HG03039 (cell line): ENCODE measurements around the gene IGF1.

ENCODE experiments used
- ATAC-seq: cut with Tn5 transposase; IDR thresholded peaks from one replicate; pipeline ENCODE4 v1.9.1; 2021; ENCODE audit warnings: mild to moderate bottlenecking, moderate library complexity; ENCODE audit not compliant: unreplicated experiment

The IGF1 gene

DNA sequence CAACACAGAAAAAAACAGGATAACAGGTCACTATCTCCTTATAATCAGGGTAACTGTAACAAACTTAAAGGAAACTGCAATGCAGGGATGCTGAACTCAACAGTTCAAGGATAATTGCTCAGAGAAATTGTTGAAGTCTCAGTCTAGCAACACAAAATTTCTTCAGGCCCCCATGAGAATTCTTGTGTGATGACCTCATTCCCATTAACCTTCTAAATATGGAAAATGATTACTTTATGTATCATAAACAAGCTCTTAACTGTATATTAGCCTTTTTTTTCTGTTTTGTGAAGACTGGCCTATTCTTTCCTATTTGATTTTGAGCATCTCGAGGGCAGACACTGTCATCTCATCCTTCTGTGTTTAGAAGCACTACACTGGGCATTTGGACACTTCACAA is 47.1 kb downstream of the IGF1 start:
- ATAC-seq = no peak

DNA sequence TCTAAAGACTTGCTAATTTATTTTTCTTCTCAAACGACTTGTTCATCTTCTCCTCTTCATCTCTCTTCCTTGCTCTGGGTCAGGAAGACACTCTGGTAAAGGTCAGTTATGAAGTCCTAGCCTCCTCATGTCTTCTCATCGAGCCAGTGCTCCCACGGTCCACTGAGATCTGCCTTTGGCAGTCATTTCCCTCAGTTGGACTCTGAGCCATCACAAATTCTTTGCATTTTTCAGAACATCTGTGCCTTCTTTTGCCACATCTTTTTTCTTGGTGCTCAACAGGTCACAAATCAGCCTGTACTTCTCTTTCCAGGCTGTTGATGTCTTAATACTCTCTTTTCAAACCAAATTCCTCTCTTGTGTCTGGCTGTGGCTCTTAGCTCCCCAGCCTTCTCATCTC is 49.7 kb downstream of the IGF1 start:
- ATAC-seq = no peak

DNA sequence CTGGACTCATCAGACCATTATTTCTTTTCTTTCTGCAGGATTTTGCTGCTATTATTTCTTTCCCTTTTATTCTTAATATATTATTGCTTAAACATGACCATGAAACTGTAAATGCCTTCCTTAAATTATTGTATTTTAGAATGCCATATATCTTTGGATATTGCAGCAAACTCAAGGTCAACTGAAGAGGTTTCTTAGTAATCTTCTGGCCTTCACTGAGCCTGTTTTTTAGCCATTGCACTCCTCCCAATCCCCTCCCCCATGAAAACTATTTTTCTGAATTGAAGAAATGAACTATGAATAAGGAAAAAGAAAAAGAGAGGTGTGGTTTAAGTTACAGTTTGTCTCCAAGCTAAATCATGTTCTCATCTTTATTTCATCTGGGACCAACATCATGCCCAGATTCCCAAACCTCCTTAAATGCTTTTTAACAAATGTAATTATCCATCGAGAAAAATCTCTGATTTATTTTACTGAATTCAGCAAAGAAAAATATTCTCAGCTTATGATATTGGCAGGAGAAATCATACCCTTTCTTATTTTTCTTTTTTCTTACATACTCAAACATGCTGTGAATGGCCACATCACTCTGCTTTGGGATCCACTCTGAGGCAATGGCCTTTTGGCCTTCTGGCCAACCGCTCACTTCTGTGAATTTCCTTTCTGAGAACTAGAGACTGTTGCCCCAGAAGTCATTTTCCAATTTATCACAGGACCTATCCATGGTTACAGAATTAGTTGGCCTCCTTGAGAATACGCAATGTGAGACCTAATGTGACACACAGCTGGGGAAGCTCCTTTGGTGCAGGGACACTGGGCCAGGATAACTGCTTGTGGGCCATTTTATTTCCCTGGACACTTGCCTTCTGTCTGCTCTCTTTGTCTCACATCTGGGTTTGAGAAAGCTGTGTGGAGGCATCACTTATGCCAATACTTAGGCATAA is 50.9 kb downstream of the IGF1 start:
- ATAC-seq = no peak

DNA sequence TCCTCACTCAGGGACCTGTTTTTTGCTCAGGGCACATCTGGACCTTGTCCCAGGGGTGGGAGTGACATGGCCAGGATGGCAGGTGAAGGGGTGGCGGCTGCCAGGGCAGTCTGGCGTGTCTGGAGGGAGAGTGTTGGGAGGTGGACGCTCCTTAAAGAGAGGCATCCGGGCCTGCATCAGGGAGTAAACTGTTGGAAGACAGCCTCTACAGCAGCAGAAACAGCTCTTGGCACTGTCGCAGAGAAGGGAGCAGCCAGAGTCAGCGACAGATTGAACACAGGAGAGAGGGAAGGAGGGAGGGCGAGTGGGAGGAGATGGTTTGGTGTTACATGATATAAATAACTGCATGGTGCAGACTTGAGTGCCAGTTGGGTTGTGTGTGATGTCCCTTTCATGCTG is 52.8 kb downstream of the IGF1 start:
- no peak for ATAC-seq

DNA sequence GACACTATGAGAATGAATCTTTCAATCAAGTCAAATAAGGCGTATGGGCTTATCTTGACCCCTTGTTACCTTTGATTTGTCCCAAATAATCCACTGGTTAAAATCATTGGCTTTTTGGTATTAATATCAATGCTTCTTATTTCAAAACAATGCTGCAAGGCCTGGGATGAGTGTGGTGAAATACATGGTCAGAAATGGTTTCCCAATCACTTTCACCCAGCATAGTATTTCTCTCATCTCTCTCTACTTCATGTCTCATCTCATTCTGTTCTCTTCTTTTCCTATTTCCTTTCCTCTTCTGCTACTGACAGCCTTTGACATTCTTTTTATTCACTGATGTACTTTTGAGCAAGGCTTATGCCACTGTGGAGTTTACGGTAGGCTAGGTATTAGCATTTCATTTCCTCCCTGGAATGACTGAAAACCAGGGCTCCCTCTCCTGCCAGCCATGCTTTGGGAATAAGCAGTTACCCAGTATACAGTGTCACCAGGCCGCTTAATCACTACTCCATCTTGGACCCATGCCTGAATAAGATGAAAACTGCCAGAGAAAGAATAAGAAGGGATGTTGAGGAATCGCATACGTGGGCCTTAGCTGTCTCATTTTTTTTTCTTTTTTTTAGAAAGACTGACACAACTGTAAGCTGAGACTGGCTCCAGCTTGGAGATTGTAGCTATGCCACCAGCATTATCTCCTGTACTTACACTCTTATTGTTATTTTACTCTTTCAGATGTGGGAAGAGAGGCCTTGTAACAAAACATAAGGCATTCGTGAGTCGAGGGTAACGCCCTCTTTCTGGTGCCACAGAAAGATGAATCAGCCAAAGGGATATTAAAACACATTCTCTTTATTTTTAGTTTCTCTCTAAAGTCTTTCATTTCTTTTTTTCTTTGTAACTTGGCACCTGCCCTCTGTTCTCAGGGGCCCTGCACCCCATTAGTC is 53.5 kb downstream of the IGF1 start:
- ATAC-seq = no peak

DNA sequence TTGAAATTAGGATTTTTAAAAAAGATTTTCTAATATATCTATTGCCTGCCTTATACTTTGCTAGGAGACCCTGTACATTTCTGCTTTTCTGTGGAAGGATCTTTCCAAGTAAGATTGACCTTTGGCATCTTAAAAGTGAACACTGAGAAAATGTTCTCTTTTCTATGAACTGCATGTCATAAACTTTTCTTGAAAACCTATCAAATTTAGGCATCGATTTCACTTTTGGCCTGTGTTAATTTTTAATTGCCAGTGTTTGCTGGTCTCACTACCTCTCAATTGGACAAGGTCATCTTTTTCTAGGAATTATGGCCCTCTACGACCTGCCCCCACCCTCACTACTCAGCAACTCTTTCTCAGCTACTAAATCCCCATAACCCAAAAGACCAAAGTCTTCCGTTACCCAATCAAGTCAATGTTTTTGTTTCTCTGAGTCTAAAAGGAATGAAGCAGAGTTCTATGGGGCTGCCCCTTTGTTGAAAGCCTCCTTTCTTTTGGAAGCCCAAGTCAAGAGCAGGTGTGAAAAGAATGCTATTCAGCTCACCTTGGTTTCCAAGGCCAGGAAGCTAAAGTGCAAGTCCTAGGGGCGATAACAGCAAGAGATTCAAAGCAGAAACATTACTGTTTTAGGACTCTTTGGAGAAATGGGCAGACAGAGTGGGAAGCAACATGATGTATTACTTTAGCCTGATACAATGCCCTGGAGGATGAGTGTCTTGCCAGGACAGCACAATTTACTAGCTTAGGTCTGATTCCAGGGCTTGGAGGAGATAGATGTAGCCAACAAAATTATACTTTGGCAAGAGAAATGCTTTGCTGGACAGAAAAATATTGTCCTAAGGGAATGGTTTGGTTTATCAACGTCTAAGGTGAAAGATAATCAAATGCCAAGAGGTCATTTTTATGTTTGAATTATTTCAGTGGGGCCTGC is 55.0 kb downstream of the IGF1 start:
- ATAC-seq = no peak

DNA sequence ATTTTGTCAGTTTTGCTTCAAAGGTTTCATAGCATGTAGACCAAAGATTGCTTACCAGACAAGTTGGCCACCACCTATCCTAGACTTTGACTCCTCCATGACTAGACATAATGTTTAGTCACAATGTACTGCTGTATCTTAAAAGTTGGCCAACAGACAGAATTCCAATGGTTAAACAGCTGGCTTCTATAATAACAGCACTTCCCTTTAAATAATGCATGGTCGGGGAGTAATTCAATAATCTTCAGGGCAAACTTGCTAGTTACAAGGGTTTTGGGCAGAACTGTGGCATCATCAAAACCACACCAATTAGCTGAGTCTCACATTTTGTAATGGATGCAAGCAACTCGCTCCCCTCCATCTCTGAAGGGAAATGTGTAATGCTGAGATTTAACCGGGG is 56.9 kb downstream of the IGF1 start:
- ATAC-seq = no peak

DNA sequence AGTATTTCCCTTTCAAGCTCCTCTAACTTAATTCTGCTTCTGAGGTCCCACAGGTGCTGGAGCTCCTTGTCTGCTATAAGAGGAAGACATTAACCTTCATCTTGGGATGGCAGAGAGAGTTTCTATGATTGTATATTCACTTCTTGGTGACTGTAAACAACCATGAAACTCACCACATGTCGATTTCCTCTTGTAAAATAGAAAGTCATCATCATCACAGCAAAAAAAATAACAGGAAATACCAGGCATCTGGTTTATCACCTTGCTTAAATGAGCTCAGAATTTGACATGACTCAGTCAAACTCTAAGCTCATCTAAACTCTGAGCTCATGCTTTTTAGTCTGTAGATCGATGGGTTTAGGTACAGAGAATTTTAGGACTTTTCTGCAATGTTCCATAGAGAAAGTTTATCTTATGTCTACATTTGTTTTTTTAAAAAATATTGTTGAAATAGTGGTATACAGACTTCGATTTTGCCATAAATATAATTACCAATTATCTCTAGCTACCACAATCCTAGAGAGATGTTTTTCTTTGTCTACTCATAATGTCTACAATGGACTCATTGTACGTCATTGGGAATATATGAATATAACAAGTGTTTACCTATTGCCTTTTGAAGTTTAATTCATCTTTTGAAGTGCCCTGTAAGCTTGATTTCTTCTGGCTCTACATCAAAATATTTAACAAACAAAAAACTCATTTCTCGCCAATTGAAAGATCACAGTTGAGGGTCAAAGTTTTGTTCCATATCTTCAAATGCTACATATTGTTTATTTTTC is 58.4 kb downstream of the IGF1 start:
- no peak for ATAC-seq

DNA sequence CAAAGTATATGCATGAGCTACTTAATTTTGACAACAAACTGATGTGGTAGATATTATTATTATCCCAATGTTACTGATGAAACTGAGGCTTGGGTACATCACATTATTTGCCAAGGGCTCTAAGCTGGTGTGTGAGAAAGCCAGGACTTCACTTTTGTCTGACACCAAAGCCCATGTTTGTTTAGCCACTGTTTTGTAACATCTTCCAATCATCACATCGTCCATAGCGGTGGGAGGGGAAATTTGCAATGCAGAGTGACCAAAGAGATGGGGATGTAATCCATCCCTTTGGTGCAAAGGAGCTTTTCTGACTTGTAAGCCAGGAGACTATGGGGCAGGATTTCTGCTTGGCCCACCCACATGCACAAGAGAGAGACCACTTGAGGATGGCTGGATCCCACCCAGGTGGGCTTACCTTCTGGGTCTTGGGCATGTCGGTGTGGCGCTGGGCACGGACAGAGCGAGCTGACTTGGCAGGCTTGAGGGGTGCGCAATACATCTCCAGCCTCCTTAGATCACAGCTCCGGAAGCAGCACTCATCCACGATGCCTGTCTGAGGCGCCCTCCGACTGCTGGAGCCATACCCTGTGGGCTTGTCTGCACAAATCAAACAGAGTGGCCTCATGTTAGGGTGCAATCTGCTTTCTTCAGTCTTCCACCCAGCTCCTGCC is 61.1 kb downstream of the IGF1 start:
- ATAC-seq = no peak

DNA sequence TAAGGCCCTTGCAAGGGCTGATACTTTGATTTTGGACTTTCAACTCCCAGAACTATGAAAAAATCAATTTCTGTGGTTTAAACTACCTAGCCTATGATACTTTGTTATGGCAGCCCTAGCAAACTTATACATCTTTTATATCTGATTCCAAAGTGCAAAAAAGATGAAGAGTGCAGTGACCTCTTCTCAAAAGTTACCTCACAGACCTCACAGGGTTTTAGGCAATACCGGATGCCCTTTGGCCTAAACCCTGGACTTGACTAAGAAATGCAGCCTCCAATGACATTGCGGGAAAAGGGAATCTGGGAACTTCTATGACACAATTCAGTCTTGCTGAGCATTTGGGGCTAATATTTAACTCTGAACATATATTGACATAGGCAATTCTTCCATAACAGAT is 63.3 kb downstream of the IGF1 start:
- ATAC-seq = no peak

DNA sequence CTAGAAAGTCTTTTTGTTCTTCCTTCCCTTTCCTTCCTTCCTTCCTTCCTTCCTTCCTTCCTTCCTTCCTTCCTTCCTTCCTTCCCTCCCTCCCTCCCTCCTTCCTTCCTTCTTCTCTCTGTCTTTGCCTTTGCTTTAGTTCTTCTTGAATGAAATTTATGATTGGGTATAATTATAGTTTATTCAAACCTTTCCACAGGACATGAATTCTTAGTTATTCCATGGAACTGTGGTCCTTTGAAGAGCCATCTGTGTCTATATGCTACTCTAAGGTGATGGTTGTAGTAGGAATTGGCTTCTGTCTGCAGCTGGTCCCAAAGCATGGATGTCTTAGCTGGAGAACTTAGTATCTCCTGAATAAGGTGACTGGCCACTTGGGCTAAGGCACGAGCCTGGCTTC is 64.8 kb downstream of the IGF1 start:
- ATAC-seq = no peak

DNA sequence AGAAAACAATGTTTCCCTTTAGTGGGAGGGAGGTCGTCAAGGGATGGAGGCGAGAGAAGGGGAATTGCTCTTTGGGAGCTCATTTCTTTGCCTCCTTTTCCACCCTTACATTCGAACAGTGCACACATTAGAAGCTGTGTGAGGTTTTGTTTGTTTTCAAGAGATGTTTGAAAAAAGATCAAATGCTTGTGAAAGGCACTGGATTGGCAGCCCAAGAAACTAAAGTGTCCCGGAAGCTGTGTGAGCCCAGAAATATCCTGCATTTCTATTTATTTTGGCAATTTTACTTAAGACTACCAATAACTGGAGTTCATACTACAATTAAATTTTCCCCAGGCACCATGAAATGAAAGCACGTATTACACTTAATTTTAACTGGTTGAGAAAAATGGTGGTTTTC is 67.0 kb downstream of the IGF1 start:
- ATAC-seq = no peak

DNA sequence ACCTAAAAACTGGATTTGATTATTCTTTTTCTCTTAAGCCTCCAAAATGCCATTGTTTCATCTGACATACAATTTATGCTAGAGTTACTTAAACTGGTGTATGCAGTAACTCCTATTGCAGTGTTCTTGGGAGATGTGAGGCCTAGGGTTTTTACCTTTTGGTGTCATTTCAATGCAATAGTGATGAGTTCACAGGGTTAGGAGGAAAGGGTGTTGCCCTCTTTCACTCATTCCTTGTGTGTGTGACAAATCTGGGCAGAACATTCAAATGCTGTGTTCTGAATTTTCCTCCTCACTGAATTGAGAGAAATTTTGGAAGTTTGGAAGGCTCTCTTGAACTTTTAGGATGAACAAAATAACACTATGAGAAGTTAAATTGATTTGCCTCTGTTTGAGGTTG is 69.9 kb downstream of the IGF1 start:
- no peak for ATAC-seq

DNA sequence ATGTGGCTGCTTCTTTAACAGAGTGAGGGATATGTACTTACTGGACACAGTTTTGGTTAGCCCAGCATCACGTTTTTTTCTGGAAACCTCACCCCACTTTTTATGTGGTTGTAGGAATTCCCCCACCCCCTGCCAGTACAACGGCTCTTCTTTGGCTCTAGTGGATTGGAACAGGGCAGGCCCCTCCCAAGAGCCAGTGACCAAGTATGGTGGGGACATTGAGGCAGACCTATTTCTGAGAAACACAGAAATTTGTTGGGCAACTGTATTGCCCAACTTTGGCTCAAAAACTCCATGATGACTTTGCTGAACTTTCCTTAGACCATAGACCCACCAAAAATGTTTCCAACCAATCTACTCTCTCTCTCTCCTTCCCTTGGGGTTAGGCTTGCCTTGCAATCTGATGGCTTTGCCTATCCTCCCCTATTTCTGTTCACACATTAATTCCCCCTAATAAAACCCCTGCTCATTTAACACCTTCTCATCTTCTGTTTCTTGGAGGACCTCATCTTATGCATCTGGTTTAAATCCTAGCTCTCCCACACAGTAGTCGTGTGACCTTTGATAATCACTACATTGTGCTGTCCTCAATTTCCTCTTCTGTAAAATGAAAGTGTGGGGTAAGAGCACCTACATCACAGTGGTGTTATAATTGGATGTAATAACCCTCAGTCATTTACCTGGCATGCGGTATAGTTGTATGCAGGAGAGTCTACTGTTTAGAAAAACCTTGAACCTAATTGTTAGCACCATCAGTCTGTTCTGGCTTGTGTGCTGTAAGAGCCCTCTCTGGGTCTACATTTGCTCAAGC is 71.7 kb downstream of the IGF1 start:
- no peak for ATAC-seq

DNA sequence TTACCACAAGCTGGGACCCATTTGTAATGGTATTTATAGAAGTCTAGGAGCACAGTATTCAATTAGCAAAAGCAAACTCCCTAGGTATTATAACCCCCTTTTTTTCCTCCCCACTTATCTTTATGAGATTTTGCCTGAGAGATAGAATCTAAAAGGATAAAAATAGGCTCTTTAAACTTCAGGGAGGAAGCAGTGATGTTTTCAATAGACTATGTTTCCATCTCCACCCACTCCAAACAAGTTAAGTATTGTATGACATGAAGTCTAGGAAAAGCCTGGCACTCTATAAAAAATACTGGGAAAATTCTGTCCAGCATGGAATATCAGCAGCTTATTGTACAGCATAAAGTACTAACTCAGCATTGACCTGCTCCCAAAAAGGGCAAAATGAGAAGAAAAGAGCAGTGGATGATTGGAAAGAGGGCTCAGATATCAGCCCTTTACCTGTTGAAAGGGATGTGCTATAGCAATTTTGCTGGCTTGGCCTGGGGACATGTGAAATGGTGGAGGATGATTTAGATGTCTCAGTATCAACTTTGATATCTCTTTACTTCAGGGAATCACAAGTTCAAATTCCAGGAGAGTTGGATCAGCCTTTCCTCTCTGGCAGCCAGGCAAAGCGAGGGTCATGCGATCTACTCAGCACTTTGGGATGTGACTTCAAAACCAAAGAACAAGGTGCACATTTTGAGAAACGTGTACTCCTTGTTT is 72.4 kb downstream of the IGF1 start:
- no peak for ATAC-seq

DNA sequence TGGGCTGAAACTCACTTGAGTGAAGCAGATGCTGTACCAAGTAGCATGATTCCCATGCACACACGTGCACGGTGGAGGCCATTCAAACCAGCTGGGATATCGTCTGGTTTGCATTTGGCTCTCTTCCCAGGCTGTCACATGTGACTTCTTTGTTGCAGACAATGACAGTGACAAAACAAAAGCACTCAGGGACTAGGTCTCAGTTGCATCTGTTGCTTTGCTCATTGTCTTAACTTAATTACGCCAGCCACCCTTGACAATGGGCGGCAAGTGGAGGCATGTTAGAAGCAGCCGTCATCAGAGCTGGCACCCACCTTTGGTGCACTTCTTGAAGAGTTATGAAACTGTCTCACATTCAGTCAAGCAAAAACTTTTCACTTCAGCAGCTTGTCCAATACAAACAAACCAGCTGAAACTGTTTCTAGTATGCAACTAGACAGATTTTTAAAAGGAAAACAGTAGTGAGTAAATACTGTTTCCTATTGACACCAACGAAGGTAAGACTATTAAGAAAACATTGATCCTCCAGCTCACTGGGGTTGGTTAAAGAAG is 74.3 kb downstream of the IGF1 start:
- ATAC-seq = no peak

DNA sequence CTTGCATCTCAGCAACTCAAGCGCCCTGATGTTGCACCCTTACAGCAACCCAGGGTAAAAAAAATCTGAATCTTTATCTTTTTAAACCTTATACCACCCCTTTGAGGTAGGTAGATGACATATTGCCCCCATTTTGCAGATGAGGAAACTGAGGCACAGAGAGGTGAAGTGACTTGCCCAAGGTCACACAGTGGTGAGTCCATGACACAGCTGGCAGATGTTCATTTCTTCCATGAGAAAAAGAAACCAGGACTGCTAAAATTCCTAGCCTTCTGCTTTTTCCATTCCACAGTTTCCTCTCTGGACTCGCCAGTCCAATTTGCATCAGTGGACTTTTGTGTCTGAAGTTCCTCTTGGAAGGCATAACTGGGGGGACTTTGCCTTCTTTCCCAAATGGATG is 79.3 kb downstream of the IGF1 start:
- ATAC-seq = no peak

DNA sequence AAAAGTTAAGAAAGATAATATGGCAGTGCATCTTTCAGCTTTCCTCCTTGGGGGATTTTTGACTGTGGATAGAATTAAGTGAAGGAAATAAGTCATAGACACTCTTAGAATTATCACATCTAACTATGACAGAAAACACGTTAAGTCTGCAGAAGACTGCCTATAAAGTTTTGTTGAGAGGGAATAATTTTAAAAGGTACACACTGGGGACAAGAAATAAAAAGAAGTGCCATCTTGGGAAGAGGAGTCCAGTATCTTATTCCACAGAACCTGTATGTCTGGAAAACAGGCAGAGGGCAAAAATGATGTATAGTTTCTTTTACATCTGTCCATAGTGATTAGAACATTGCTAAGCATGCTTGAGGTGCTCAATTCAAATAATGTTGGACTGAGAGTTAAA is 80.7 kb downstream of the IGF1 start:
- no peak for ATAC-seq
